Ureter (tissue), 1 donor: ENCODE measurements around the gene TCF12. TPM values are rescaled to one million over a fixed set of nuclear protein-coding genes. Genes with fewer than 3 reads are reported as not detected.

Experiments used
- DNase-seq: peaks from one replicate; pipeline ENCODE4 v3.0.0-alpha.2; 2020; ENCODE audit warnings: low spot score
- total RNA-seq: library from RNA; stranded (reverse); gene quantifications from one replicate; pipeline ENCODE4 v1.2.4, GENCODE V29; 2023
- donor health status: DM: yes; HTN: yes; CAD: no.

TCF12 gene
- total RNA-seq = 158 TPM

- DNase-seq = peak; percentile 93
Observed at GRCh38 chr15:56918046-56918938, at the start of gene TCF12. TSS of gene TCF12 (plus strand) at chr15:56918644. CDS start at chr15:56919914, 1,270 bp downstream.

- no peak for DNase-seq
Observed at GRCh38 chr15:56869573-56869972, 48.9 kb upstream of the TCF12 start.

GRCh38 chr15:56871185-56871584 is 47.3 kb upstream of the TCF12 start:
- no peak for DNase-seq

GRCh38 chr15:56871867-56872266 is 46.6 kb upstream of the TCF12 start:
- DNase-seq = no peak

- DNase-seq = no peak
Observed at GRCh38 chr15:56877255-56877970, 41.0 kb upstream of the TCF12 start.

GRCh38 chr15:56879502-56879901 is 38.9 kb upstream of the TCF12 start:
- DNase-seq = no peak

- DNase-seq = no peak
Observed at GRCh38 chr15:56883088-56883487, 35.4 kb upstream of the TCF12 start.

GRCh38 chr15:56886363-56886931 is 32.0 kb upstream of the TCF12 start:
- DNase-seq = no peak

- peak; percentile 92 for DNase-seq
Observed at GRCh38 chr15:56886932-56887781, 31.3 kb upstream of the TCF12 start.

- DNase-seq = no peak
Observed at GRCh38 chr15:56887782-56888438, 30.5 kb upstream of the TCF12 start.

GRCh38 chr15:56890038-56890437 is 28.4 kb upstream of the TCF12 start:
- DNase-seq = no peak

GRCh38 chr15:56891852-56892440 is 26.5 kb upstream of the TCF12 start:
- DNase-seq = no peak

GRCh38 chr15:56892659-56893363 is 25.6 kb upstream of the TCF12 start:
- DNase-seq = no peak

- no peak for DNase-seq
Observed at GRCh38 chr15:56893364-56893678, 25.1 kb upstream of the TCF12 start.

- DNase-seq = no peak
Observed at GRCh38 chr15:56894601-56895000, 23.8 kb upstream of the TCF12 start.

- no peak for DNase-seq
Observed at GRCh38 chr15:56901931-56902330, 16.5 kb upstream of the TCF12 start.

- no peak for DNase-seq
Observed at GRCh38 chr15:56906766-56907165, 11.7 kb upstream of the TCF12 start.

- DNase-seq = no peak
Observed at GRCh38 chr15:56910801-56911200, 7.6 kb upstream of the TCF12 start.

- DNase-seq = no peak
Observed at GRCh38 chr15:56913241-56913640, 5.2 kb upstream of the TCF12 start.

- no peak for DNase-seq
Observed at GRCh38 chr15:56913670-56914069, 4.8 kb upstream of the TCF12 start.
